Measurements from ENCODE around the gene BMPR1B. TPM values are rescaled to one million over a fixed set of nuclear protein-coding genes. Genes with fewer than 3 reads are reported as not detected.

BMPR1B gene
- total and polyA plus RNA-seq, 12 donors, result 0.04 to 7.8 (median 2.5) TPM

DNA sequence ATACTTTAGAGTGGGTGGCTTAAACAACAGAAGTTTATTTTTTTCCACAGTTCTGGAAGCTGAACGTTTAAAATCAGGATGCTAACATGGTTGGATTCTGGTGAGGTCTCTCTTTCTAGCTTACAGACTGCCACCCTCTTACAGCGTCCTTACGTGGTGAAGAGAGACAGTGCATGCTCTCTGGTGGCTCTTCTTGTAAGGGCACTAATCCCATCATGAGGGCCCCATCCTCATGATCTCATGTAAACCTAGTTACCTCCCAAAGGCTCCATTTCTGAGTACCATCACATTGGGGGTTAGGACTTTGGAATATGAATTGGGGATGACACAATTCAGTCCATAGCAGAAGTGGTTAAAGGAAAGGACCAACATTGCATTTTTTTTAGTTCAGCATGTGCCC, 132.8 kb downstream of the BMPR1B start:
- peaks cover 0 to 12% (median 0%) of the 10 kb centered on the region in 11 donors for H3K9me3 ChIP-seq
- H3K4me1 ChIP-seq, result no peaks in the 10 kb centered on the region
- no peaks in the 10 kb centered on the region for H3K36me3 ChIP-seq
- WGBS, 2 donors, result 86 to 94% methylated on average over 3 of the region's 3 CpGs
- intact Hi-C loops (cut with DNase I), result no loop called here
- H3K27ac ChIP-seq, result no peak overlapping the region
- DNase-seq (no peak), ATAC-seq (no peak)
- no peak overlapping the region for H3K4me3 ChIP-seq
- TF ChIP-seq, protein P1, sequence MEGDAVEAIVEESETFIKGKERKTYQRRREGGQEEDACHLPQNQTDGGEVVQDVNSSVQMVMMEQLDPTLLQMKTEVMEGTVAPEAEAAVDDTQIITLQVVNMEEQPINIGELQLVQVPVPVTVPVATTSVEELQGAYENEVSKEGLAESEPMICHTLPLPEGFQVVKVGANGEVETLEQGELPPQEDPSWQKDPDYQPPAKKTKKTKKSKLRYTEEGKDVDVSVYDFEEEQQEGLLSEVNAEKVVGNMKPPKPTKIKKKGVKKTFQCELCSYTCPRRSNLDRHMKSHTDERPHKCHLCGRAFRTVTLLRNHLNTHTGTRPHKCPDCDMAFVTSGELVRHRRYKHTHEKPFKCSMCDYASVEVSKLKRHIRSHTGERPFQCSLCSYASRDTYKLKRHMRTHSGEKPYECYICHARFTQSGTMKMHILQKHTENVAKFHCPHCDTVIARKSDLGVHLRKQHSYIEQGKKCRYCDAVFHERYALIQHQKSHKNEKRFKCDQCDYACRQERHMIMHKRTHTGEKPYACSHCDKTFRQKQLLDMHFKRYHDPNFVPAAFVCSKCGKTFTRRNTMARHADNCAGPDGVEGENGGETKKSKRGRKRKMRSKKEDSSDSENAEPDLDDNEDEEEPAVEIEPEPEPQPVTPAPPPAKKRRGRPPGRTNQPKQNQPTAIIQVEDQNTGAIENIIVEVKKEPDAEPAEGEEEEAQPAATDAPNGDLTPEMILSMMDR (IDR thresholded peaks at IDR 0.05), result no peak
- H3K27me3 ChIP-seq, result no peaks in the 10 kb centered on the region

DNA sequence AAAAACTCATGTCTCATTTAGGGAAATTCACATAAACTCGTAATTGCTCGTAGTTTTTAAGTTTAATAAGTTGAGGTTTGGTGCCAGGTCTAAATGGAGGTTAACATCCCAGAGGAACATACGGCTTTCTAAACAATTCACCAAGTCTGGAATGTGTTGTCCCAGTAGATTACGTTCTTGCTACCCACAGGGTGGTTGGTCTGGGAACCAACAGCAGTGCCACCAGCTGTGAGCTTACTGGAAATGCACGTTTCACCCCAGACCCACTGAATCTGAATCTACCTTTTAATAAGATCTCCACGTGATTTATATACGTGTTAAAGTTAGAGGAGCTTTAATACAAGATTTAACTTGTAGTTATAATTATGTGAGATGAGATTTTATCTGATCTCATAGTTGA, 134.3 kb downstream of the BMPR1B start:
- TF ChIP-seq, protein P1 (IDR thresholded peaks at IDR 0.05), result no peak
- no peaks in the 10 kb centered on the region for H3K27me3 ChIP-seq
- H3K4me3 ChIP-seq, result no peak overlapping the region
- peaks cover 0 to 12% (median 0%) of the 10 kb centered on the region in 11 donors for H3K9me3 ChIP-seq
- DNase-seq, result no peak
- H3K27ac ChIP-seq, result no peak overlapping the region
- ATAC-seq, result no peak
- H3K36me3 ChIP-seq, result no peaks in the 10 kb centered on the region
- intact Hi-C loops (cut with DNase I), result no loop called here
- H3K4me1 ChIP-seq, result no peaks in the 10 kb centered on the region
- 73 to 74% methylated on average over 7 of the region's 7 CpGs for WGBS, 2 donors

DNA sequence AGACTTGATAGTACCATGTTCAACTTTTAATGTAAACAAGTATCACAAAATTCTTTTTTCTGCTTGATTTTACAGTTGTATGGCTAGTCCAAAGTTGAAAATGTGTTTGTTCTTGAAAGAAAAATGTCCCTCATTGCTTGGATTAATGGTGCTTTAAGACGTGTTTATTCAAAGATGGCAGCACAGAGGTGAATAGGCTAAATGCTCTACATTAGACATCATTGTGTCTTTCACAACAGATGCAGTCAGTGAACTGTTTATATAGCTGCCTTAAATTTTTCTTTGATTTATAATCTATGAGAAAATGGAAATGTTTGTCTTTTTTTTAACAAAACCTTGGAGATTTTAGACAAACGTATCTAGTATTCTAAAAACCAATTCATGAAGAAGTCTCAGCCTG, 137.3 kb downstream of the BMPR1B start:
- Histone ChIP-seq H3K27ac (no peak overlapping the region), H3K36me3 (no peaks in the 10 kb centered on the region), H3K4me3 (no peak overlapping the region), H3K27me3 (no peaks in the 10 kb centered on the region), H3K9me3 (peaks cover 0 to 12% (median 0%) of the 10 kb centered on the region in 11 donors), H3K4me1 (no peaks in the 10 kb centered on the region)
- intact Hi-C loops (cut with DNase I), result no loop called here
- DNase-seq (no peak), ATAC-seq (no peak)
- TF ChIP-seq, protein P1 (IDR thresholded peaks at IDR 0.05), result no peak
- WGBS, 2 donors, result 76 to 80% methylated on average over 2 of the region's 2 CpGs

DNA sequence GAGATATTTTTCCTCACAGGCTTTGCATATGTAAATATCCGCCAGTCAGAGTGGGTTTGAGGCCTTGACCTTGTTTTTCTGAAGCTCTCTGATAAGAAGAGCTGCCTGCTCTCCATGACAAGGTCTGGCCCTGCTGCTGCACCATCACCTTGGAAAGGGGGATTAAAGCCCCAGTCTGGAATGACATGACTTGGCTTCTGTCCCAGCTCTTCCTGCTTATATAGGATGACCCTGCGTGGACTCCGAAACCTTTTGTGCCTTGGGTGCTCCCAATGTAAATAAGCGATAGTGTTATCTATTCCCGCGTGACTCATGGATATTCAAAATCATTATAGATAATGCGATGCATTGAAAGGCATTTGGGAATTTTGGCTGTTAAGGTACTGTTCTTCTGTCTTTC, 139.3 kb downstream of the BMPR1B start:
- WGBS, 2 donors, result 36 to 38% methylated on average over 7 of the region's 7 CpGs
- Histone ChIP-seq H3K27ac (no peak overlapping the region), H3K27me3 (no peaks in the 10 kb centered on the region), H3K4me3 (no peak overlapping the region), H3K4me1 (no peaks in the 10 kb centered on the region), H3K9me3 (no peaks in the 10 kb centered on the region), H3K36me3 (no peaks in the 10 kb centered on the region)
- TF ChIP-seq, protein P1 (IDR thresholded peaks at IDR 0.05), result no peak
- ATAC-seq, result no peak
- no peak for DNase-seq
- intact Hi-C loops (cut with DNase I), result no loop called here
